GM18517 (cell line): ENCODE results near the gene CCDC86.

Experiments used
- ATAC-seq: cut with Tn5 transposase; IDR thresholded peaks from one replicate; pipeline ENCODE4 v1.9.1; 2021; ENCODE audit warnings: mild to moderate bottlenecking, moderate library complexity; ENCODE audit not compliant: unreplicated experiment

CCDC86 gene

DNA sequence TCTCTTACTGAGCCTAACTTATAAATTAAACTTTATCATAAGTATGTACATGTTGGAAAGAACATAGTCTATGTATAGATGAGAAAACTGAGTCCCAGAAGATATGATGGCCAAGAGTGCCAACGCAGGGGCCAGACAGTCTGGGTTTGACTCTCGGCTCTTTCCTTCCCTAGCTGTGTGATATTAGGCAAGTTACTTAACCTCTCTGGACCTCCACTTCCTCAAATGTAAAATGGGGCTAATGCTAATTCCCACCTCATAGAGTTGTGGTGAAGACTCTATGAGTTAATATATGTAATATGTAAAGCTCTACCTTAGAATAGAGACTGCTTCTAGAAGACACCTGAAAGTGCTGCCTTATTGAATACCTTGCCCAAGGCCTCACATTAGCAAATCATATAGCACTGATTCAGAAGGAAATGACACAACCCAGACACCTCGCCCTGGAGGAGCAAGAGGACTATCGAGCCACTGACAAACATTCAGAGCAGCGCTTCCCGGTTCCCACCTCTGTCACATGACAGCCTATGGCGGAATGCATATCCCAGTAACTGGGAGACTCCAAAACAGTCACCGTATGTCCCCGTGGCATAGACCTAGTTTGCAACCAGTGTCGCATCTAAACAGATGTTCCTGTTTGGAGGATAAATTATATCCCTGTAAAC lies 11.3 kb upstream of the CCDC86 start:
- ATAC-seq = peak; percentile 50

DNA sequence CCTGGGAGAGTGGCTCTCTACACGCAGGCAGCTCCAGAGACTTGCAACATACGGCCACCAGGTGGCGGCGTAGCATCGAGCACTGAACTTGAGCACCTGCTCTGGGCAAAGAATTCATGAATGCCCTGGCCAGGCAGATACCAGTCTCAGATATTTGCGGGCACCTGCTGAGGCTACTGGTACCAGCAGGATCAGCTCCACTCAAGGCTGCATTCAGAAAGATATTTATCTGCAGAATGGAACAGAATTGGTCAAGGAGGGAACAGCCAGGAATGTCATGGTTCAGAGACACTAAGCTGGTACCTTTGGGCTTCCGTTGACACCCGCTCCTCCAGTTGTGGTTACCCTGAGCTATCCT lies 10.8 kb upstream of the CCDC86 start:
- ATAC-seq = peak; percentile 74

DNA sequence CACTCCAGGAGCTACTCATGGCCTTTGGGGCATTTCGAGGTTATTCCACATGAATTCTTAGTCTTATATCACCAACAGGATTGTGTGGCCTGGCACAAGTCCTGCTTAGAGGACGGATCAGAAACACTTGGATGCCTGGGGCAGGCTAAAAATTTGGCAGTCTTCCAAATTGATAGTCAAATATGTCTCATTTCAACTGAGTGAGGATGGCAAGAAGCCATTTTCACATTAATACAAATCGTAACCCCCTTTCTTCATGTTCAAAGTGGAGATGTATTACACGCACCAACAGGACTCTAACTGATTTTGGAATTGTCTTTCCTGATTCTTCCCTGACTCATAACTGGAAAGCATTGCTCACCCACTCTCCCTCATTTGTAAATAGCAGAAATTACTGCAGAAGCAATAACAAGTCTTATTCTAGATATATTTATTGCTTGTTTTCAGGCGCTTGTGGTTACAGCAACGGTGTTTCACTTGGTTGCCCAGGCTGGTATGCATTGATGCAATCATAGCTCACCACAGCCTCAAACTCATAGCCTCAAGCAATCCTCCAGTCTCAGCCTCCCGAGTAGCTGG lies 10.3 kb upstream of the CCDC86 start:
- ATAC-seq = no peak

DNA sequence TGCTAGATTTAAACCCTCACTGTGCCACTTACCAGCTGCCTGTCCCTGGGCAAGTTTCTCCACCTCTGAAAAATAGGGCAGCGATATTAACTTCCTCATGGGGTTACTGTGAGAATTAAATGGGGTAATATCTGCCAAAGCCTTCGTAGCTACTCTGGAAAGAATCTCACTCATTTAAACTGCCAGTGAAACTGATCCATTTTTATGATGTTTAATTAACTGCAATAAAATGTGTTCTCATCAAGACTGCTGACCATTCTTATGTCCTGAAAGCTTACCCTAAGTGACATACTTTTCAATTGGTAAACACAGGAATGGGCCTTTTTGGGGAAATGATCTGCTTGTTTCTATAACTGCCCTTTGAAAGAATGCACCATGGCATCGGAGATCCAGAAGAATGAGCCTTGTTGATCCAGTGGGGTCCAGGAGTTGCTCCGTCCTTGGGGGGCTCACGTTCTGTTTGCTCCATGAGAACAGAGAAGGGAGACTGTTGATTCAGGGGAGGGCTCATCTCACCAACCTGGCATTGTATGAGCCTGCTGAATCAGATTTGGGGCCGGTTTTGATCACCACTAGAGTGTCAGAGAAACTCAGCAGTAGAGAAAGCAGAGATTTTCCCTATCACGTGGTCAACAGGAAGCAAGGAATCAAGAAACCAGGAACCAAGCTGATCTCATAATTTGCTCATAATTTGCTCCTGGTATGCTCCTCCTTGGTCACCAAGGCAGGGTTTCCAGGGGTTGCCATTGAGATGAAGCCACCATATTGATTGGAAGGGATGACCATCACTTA lies 7.0 kb upstream of the CCDC86 start:
- no peak for ATAC-seq

DNA sequence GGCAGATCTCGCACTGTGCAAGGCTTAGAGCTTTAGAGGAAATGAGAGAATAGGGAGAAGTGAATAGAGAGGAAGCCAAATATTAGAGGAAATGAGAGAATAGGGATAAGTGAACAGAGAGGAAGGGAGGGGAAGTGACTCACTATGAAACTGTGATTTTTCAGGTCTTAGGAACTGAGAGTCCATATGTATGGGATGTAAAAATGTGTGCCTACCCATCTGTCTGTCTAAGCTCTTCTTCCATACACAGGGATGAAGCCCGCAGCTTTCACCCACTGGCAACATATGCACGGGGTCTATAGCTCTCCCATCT lies 6.4 kb upstream of the CCDC86 start:
- no peak for ATAC-seq

DNA sequence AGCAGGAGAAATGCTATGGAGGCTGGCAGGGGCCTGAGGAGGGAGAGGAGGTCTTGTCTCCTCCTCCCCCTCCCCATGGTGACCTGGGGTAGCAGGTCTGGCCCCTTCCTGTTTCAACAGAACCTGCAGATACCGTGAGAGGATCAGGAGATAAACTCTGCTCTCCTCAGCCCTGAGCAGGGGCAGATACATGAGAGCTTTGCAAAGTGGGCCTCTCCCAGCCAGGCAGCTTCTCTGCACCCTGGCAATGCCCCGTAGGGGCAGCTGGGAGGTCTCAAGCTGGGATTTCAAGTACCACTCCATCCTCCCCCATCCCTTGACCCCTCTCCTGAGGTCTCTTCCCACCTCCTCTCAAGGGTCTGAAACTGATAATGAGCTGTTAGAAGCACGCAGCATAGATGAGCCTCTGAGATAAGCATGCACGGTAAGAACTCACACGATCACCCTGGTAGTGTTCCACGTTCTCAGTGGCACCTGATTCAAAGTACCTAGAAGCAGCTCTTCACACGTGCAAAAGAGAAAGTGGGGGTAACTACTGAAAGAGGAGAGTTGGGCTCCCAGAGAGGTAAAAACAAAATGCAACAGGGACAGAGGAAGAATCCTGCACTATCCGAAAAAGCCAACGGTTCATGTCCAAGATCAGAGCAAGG lies 4.9 kb upstream of the CCDC86 start:
- ATAC-seq = no peak

DNA sequence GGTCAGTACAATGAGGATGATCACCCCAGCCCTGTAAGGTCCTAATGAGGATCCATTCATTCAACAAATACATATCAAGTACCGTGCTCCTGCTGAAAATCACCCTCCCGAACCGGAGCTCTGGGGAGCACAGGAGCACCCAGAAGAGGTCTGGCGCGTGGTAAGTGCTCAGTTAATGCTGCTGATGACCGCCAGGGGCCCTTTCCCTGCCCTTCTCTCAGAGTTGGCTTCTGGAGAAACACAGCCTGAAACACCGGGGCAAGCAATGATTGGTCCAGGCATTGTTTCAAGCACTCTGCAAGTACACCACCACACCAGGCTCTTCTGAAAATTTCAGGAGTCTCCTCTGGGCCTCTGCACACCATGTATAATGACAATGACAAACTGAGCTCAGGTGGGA lies 3.8 kb upstream of the CCDC86 start:
- no peak for ATAC-seq

DNA sequence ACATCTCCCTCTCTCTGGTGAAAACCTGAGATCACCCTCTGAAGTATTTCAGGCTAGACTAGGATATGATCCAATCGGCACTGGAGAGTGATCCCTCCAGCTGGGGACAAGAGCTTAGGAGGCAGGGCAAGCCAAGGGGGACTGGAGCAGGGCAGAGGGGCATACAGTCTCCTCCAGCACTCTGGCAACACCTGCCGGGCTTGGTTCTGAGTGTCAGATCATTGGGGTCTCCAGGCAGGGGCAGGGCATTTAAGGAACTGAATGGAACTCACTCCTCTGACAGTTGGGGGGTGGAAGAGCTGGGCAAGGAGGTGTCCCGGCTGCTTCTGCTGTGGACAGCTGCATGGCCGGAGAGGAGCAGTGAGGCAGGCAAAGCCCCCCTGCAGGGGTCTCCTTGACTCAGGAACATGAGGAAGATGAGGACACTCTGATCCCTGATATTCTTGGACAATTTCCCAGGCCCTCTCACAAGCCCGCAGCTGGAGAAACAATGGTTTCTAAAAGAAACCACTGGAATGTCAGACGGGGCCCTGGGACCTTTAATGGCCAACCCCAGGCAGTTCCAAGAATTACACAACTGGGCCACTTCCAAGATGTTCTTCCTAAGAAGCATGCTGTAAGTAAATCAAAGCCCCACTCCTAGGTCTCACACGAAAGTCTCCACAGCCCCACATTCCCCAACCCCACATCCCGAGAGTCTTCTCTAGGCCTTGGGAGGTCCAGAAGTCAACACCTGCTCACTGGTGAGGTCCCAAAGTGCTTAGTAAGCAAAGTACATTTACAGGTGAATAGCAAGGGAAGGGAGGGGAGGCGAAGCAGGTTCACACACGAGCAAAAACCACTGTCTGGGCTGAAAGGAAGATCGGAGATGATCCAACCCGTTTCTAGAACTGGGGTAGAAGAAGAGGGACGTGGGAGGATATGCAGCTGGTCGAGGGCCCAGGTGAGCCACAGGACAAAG lies 1.2 kb upstream of the CCDC86 start:
- no peak for ATAC-seq

DNA sequence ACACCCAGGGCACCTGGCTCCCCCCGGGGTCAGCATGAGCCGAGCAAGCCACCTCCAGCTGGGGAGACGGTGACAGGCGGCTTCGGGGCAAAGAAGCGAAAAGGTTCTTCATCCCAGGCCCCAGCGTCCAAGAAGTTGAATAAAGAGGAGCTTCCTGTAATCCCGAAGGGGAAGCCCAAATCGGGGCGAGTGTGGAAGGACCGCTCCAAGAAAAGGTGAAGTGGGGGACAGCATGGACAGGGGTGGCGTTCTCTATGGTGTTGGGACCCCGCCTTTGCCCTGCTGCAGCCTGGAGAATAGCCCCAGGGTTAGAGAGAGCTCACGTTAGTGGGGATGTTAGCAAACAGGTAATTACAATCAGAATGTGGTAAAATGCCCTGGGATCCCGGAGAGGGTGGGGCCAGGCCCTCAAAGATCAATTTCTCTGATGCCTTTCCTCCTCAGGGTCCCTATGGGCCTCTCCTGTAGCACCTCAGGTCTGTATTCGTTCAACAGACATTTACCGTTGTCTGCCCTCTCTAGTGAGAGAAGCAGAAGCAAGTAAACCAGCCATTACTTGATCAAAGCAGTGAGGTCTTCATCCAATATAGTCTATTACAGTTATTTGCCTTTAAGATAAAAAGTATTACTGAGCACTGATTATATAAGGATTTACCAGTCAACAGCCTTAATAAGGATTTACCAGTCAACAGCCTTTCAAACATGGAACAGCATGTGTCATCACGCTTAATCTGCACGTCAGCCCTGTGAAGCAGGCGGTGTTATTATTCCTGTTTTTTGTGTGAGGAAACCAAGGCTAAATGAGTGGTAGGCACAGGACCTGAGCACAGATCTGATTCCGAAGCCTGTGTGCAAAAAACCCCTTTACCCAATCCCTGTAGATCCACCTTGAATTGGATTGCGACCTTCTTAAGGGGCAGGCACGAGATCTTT lies 1.0 kb downstream of the CCDC86 start:
- ATAC-seq = no peak

DNA sequence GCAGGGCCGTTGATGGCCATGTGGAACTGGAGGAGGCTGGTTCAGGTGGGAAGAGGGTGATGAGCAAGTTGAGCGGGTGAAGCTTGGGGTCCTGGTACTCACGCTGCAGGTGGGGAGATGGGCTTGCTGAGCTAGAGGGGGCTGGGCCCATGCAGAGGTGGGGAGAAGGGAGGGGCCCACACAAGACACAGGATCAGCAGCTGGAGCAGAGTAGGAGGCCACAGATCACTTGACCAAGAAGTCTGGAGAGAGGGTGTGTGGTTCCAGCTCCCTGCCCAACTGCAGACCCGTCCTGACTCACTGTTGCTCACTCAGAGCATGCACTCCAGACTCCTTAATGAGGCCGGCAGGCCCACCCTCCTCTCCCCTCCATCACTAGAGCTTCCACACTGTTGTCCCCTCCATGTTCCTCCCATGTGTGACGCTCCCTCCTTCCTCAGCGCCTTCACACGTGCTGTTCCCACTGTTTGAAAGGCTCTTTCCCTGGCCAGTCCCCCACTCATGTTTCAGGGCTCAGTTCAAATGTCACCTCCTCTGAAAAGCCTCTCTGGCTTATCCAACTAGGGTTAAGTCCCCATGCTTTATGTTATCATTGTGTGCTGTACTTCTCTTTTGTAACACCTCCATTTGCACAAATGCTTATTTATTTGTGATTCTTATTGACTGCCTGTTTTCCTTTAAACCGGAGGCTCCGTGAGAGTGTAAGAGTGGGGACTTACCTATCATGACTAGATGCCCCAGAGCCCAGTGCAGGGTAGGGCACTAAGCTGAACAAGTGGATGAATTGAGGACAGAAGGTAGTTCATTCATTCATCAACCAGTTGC lies 2.3 kb downstream of the CCDC86 start:
- no peak for ATAC-seq

DNA sequence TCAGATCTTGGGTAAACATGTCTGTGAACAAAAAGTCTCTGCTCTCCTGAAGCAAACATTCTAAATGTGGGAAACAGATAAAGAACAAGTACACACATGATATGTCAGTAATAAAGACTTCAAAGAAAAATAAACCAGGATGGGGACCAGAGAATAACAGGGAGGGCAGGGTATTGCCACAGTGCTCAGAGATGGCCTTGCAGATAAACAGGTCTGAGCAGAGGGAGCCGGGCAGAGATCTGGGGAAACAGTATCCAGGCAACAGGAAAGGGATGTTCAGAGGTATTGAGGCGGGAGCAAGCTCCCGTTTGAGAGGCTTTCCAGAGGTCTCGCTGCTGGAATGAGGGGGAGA lies 2.9 kb downstream of the CCDC86 start:
- no peak for ATAC-seq

DNA sequence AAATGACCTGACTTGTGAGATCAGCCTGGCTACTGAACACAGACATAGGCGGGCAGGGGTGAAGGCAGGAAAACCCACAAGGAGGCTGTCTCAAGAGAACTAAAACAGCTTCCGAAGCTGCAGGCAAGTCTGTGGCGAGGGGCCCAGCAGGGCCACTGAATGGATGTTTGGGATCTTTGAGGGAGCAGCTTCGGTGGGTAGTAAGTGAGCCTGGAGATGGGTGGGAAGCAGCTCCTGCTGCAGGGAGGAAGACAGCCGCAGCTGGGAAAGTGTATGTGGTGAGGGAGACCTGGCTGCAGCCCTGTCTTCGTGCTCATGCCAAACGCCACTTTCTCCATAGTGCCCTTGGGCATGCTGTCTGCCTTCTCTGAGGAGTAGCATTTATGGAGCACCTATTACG lies 3.4 kb downstream of the CCDC86 start:
- no peak for ATAC-seq

DNA sequence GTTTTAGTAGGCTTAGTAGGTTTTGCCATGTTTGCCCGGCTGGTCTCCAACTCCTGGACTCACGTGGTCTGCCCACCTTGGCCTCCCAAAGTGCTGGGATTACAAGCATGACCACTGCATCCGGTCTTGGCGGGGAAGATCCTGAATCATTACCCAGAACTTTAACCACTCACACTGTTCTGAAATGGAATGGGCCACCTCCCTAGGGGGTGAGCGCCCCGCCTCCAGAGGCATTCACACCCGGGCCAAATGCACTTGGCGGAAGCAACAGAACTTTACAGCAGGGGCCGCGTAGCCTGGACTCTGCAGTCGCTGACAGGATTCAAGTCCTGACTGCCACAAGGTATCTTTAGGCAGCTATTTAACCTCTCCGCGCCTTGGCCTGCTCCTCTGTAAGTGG lies 5.4 kb downstream of the CCDC86 start:
- ATAC-seq = no peak

DNA sequence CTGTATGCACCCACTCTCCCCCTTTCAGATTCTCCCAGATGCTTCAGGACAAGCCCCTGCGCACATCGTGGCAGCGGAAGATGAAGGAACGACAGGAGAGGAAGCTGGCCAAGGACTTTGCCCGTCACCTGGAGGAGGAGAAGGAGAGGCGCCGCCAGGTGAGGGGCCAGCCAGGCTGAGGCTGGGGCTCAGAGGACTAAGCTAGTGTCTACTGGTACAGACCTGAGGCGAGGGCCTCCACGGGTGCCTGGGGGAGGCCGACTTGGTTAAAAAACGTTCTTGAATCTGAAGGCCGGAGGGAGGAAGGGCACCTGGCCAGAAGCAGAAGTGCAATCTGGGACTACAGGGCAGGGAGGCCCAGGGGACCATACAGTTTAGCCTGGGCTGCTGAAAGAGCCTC lies 6.0 kb downstream of the CCDC86 start:
- no peak for ATAC-seq

DNA sequence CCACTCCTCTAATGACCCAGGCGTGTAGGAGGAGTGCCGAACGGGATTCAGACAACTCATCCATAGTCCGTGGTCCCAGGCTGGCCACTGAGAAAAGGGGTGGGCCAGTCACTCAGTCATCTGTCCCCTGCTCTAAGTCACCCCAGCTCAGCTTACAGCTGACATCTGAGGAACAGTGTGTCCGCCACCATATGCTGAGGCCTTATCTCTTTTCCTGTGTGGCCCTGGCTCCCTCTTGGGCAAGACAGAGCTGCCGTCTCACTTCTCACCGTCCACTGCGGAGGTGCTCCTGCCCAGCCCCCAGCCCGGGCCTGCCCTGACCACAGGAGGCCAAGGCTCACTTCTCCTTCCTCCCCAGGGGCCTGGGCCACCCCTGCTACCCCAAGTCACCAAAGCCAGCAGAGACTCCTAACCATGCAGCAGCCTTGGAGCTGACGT lies 6.8 kb downstream of the CCDC86 start:
- ATAC-seq = no peak

DNA sequence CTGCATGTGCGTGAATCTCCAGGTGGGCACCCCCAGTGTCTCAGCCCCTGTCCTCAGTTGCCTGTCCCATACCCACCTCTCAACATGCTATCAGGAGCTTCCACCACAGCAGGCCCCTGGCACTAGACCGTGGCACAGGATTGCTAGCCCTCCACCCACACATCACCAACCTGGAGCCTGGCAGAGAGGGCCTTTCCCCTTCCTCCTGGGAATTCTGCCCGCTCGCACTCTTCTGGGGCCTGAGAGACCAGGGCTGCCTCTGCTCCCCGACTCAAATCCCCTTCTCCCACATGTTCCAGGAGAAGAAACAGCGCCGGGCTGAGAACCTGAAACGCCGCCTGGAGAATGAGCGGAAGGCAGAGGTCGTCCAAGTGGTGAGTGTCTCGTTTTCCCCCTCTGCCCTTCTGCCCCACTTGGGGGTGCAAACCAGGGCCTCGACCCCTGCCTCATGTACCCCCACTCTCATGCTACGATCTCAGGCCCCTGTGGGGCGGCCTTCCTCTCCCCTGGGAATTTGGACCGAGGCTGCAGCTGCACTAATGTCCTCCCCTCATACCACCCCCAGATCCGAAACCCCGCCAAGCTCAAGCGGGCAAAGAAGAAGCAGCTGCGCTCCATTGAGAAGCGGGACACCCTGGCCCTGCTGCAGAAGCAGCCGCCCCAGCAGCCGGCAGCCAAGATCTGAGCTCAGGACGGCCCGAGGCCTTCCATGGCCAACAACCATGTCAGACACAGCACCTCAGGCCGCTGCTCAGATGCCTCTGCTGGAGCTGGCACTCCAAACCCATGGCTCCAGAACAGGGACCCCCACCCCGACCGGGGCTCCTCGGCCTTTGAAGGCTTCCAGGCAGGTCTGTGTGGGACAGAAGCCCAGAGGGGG lies 8.0 kb downstream of the CCDC86 start:
- no peak for ATAC-seq

DNA sequence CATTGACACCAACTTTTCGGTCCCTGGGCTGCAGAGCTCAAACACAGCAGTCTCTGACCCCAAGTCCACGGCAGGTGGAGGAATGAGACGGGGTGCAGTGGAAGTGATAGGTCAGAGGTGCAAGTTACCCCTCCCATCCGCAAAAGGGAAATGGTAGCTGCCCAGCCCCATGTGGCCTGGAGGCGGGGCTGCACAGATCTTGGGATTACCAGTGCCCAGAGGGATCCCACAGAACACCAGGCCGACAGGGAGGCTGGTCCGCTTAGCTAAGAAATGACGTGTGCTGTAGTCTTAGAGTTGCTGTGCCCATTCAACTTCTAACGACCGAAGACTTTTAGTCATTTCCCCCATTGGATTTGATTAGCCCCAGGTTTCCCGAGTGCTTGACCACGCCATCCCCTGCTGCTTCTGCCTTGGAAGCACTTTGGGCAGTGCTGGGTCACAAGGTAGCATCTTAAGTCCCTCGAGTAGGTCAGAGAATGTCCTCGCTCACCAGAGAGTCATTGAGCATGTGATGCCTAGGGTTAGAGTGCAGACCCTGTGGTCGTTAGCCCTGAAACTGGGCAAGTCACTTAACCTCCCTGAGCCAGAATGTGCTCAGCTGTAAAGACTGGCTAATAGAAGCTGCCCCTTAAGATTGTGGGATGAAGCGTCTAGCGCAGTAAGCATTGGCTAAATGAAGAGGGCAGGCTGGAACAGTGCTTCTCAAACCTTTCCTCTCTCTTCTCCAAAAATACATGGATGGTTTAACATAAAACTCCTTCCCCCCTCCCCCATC lies 9.6 kb downstream of the CCDC86 start:
- no peak for ATAC-seq
